Measurements from ENCODE around the gene C22orf23.
A peak's percentile ranks its signal among the peaks of the same experiment; 100 is the strongest.
"Not testable (repeated sequence)": the region's sequence is repeated elsewhere in the genome, so short reads cannot be mapped to it uniquely, and the experiment has no call there.

C22orf23 gene

GRCh38 chr22:37954686-37955085, 1.3 kb upstream of the C22orf23 start:
- DNase-seq (ENCODE audit: low spot score) (no peak), FAIRE-seq (no peak)

- peak; percentile 27 for DNase-seq (ENCODE audit: low spot score)
- no peak for FAIRE-seq
These were observed 352 bp downstream of the C22orf23 start for GRCh38 chr22:37953062-37953436.

- DNase-seq (ENCODE audit: low spot score); FAIRE-seq: not testable (repeated sequence)
These were observed 772 bp downstream of the C22orf23 start for GRCh38 chr22:37952629-37953028.

- DNase-seq (ENCODE audit: low spot score) (peak; percentile 39), FAIRE-seq (no peak)
These were observed 2.1 kb downstream of the C22orf23 start for GRCh38 chr22:37951305-37951704.

- FAIRE-seq = peak; percentile 72
- not testable (repeated sequence) for DNase-seq (ENCODE audit: low spot score)
These were observed 6.1 kb downstream of the C22orf23 start for GRCh38 chr22:37947142-37947795.

- not testable (repeated sequence) for DNase-seq (ENCODE audit: low spot score); FAIRE-seq
These were observed 9.0 kb downstream of the C22orf23 start for GRCh38 chr22:37944423-37944822.

- DNase-seq (ENCODE audit: low spot score) = no peak
- no peak for FAIRE-seq
These were observed 9.6 kb downstream of the C22orf23 start for GRCh38 chr22:37943825-37944198.

- no peak for DNase-seq (ENCODE audit: low spot score)
- no peak for FAIRE-seq
These were observed 10.1 kb downstream of the C22orf23 start for GRCh38 chr22:37943136-37943824.

- no peak for DNase-seq (ENCODE audit: low spot score)
- FAIRE-seq = no peak
These were observed 11.3 kb downstream of the C22orf23 start for GRCh38 chr22:37942133-37942532.

GRCh38 chr22:37940698-37941376, 12.6 kb downstream of the C22orf23 start:
- FAIRE-seq (no peak), DNase-seq (ENCODE audit: low spot score) (no peak)

GRCh38 chr22:37933711-37934376, 19.6 kb downstream of the C22orf23 start:
- peak; percentile 73 for FAIRE-seq
- DNase-seq (ENCODE audit: low spot score) = peak; percentile 98

GRCh38 chr22:37932821-37933578, 20.4 kb downstream of the C22orf23 start:
- DNase-seq (ENCODE audit: low spot score) (no peak), FAIRE-seq (no peak)

GRCh38 chr22:37932401-37932800, 21.0 kb downstream of the C22orf23 start:
- DNase-seq (ENCODE audit: low spot score) (no peak), FAIRE-seq (no peak)

- FAIRE-seq = peak; percentile 42
- no peak for DNase-seq (ENCODE audit: low spot score)
These were observed 21.5 kb downstream of the C22orf23 start for GRCh38 chr22:37931893-37932389.

GRCh38 chr22:37930952-37931440, 22.4 kb downstream of the C22orf23 start:
- DNase-seq (ENCODE audit: low spot score) = no peak
- peak; percentile 59 for FAIRE-seq

- DNase-seq (ENCODE audit: low spot score) = peak; percentile 30
- no peak for FAIRE-seq
These were observed 23.0 kb downstream of the C22orf23 start for GRCh38 chr22:37930270-37930951.

- FAIRE-seq = no peak
These were observed 24.0 kb downstream of the C22orf23 start for GRCh38 chr22:37929390-37929789.

GRCh38 chr22:37927637-37927936, 25.8 kb downstream of the C22orf23 start:
- FAIRE-seq = no peak
- DNase-seq (ENCODE audit: low spot score) = no peak

More at GRCh38 chr22:37929390-37929789, 24.0 kb downstream of the C22orf23 start:
- DNase-seq (ENCODE audit: low spot score) = no peak

GRCh38 chr22:37926771-37927636, 26.4 kb downstream of the C22orf23 start:
- DNase-seq (ENCODE audit: low spot score) (no peak), FAIRE-seq (no peak)

Measured in urothelium cell line (cell line).